K562 (cell line): Measurements from ENCODE around the gene ANKRD13C. TPM values are rescaled to one million over a fixed set of nuclear protein-coding genes. Genes with fewer than 3 reads are reported as not detected.

Experiments
- E2F1 ChIP-seq: sonication (generic); formaldehyde crosslinking; IDR thresholded peaks from 2 replicates; pipeline ENCODE4 v1.8.1; 2023; ENCODE audit warnings: mild to moderate bottlenecking, missing genetic modification reagents, moderate library complexity
- E2F6 ChIP-seq, 2 experiments: IDR thresholded peaks; 2 replicates each; pipeline ENCODE4 v1.6.1; 2011; ENCODE audit warnings: borderline replicate concordance in 1 of 2, control low read depth in 1 of 2, low read depth in 1 of 2, low read length in 1 of 2, mild to moderate bottlenecking in 1 of 2, mixed read lengths in 1 of 2, moderate library complexity in 1 of 2; ENCODE audit not compliant: insufficient read depth in 1 of 2, insufficient read length in 1 of 2, poor library complexity in 1 of 2, severe bottlenecking in 1 of 2; ENCODE audit errors: extremely low read depth in 1 of 2
- HDAC3 ChIP-seq: fragments of 450-650 bp; IDR thresholded peaks from 2 replicates; pipeline ENCODE4 v1.6.1; 2018; ENCODE audit warnings: borderline replicate concordance, mild to moderate bottlenecking, moderate library complexity; ENCODE audit not compliant: partially characterized antibody
- JUND ChIP-seq, 2 experiments: IDR thresholded peaks; 2 replicates in 1 of 2; 3 replicates in 1 of 2; pipeline ENCODE4 v1.6.1; 2011; ENCODE audit warnings: borderline replicate concordance in 2 of 2, low read depth in 2 of 2, low read length in 2 of 2, improper control_type of control experiment in 1 of 2, missing biosample characterization in 1 of 2, missing genetic modification characterization in 1 of 2, missing genetic modification reagents in 1 of 2
- NR0B1 ChIP-seq: fragments of 450-650 bp; IDR thresholded peaks from one replicate; pipeline ENCODE4 v1.6.1; 2018; ENCODE audit warnings: mild to moderate bottlenecking, moderate library complexity; ENCODE audit not compliant: partially characterized antibody
- NR3C1 ChIP-seq: sonication (generic); formaldehyde crosslinking; IDR thresholded peaks from 2 replicates; pipeline ENCODE4 v1.8.1; 2022; ENCODE audit warnings: missing genetic modification reagents
- PHF8 ChIP-seq: fragments of 200-600 bp; sonication (generic); IDR thresholded peaks from 2 replicates; pipeline ENCODE4 v1.6.1; 2012; ENCODE audit warnings: mixed run types, mild to moderate bottlenecking, inconsistent platforms, low read length, moderate library complexity, borderline replicate concordance
- POLR3G ChIP-seq: IDR thresholded peaks from 2 replicates; pipeline ENCODE4 v1.6.1; 2011; ENCODE audit not compliant: insufficient read length, insufficient replicate concordance; ENCODE audit errors: extremely low read depth
- PPARD ChIP-seq: fragments of 250-450 bp; sonication (Bioruptor Pico); IDR thresholded peaks from 2 replicates; pipeline ENCODE4 v1.8.0; 2022; ENCODE audit warnings: inconsistent platforms, mild to moderate bottlenecking, moderate library complexity
- RFX5 ChIP-seq: IDR thresholded peaks from 2 replicates; pipeline ENCODE4 v1.6.1; 2011; ENCODE audit warnings: low read depth, mild to moderate bottlenecking, improper control_type of control experiment, low read length
- SMAD4 ChIP-seq: fragments of 250-450 bp; sonication (Bioruptor Pico); conservative IDR thresholded peaks from 2 replicates; pipeline ENCODE4 v1.8.0; 2021; ENCODE audit warnings: inconsistent platforms, mild to moderate bottlenecking, moderate library complexity
- SMARCA4 ChIP-seq: fragments of 450-650 bp; IDR thresholded peaks from 2 replicates; pipeline ENCODE4 v1.6.1; 2016
- SRSF7 ChIP-seq: fragments of 200-400 bp; formaldehyde crosslinking; optimal IDR thresholded peaks from 2 replicates; pipeline ENCODE3; 2017; ENCODE audit warnings: mild to moderate bottlenecking, low read depth, low read length
- TAF7 ChIP-seq: fragments of 450-650 bp; IDR thresholded peaks from 2 replicates; pipeline ENCODE4 v1.6.1; 2016; ENCODE audit warnings: missing genetic modification characterization, missing compliant biosample characterization
- ZBTB1 ChIP-seq: sonication (generic); formaldehyde crosslinking; IDR thresholded peaks from 2 replicates; pipeline ENCODE4 v1.8.1; 2023; ENCODE audit warnings: missing genetic modification reagents, low read depth, mild to moderate bottlenecking, borderline replicate concordance
- ZC3H8 ChIP-seq: fragments of 450-650 bp; IDR thresholded peaks from 2 replicates; pipeline ENCODE4 v1.6.1; 2017
- ZFP30 ChIP-seq: fragments of 250-450 bp; sonication (Bioruptor Pico); IDR thresholded peaks from 2 replicates; pipeline ENCODE4 v1.8.0; 2022; ENCODE audit warnings: moderate library complexity, mild to moderate bottlenecking, inconsistent platforms, borderline replicate concordance
- ZNF134 ChIP-seq: fragments of 250-450 bp; sonication (Bioruptor Pico); conservative IDR thresholded peaks from 2 replicates; pipeline ENCODE4 v1.4.0; 2020
- ZNF165 ChIP-seq: fragments of 250-450 bp; sonication (Bioruptor Pico); IDR thresholded peaks from 2 replicates; pipeline ENCODE4 v1.4.0; 2020; ENCODE audit warnings: borderline replicate concordance
- ZNF174 ChIP-seq: fragments of 250-450 bp; sonication (Bioruptor Pico); IDR thresholded peaks from 2 replicates; pipeline ENCODE4 v1.4.0; 2020; ENCODE audit warnings: mild to moderate bottlenecking
- polyA plus RNA-seq, 8 experiments: library from polyadenylated mRNA; depleted of rRNA in 4 of 8; stranded (reverse) in 5 of 8; unstranded in 3 of 8; fragments of >200 nt; fragmentation: Nextera tagmentation in 2 of 8; fragmentation: Illumina TruSeq in 1 of 8; extraction: Ambion mirVana in 2 of 8; extraction: Trizol in 1 of 8; gene quantifications; 2 replicates each; pipeline versions ENCODE4 v1.2.1 to v1.2.3, GENCODE V29; 2011 to 2014; ENCODE audit warnings: inconsistent platforms in 1 of 8, missing spikeins in 1 of 8
- total RNA-seq, 7 experiments: library from RNA; depleted of rRNA in 6 of 7; stranded (reverse); fragments of >200 nt in 6 of 7; fragmentation: Illumina TruSeq in 2 of 7; extraction: Trizol in 2 of 7; gene quantifications; 2 replicates each; pipeline versions ENCODE4 v1.2.1 to v1.2.3, GENCODE V29; 2011 to 2021; ENCODE audit warnings: low replicate concordance in 1 of 7
- TF ChIP-seq, protein P1 (sequence below): fragments of 250-450 bp; sonication (Bioruptor Pico); IDR thresholded peaks from 2 replicates; pipeline ENCODE4 v1.8.0; 2022; ENCODE audit warnings: inconsistent platforms

ANKRD13C gene
- total and polyA plus RNA-seq, 9 of the 15 experiments (the other 6 are each of a cell fraction or from before 2014, with no cell fraction given) = 3.4 to 22.8 (median 12.5) TPM

GRCh38 chr1:70221238-70222121, 133.0 kb downstream of the ANKRD13C start, which contains the start of gene SRSF11 (continued):
- TF ChIP-seq PPARD (CRISPR knock-in tag) = no peak
- peak; percentile 85 for TF ChIP-seq SMAD4 (CRISPR knock-in tag)
- peak; percentile 65; the same call in 1 of the 2 replicates for TF ChIP-seq ZBTB1 (CRISPR knock-in tag)
- no peak for TF ChIP-seq NR0B1
- no peak for TF ChIP-seq ZNF165 (CRISPR knock-in tag)
- TF ChIP-seq JUND (IDR thresholded peaks at IDR 0.05; ENCODE audit: borderline replicate concordance, low read depth, low read length) = 0 out of 2 replicates have a peak, but pooled peaks have one; percentile 36
- peak; percentile 42; the same call in 1 of the 3 replicates for TF ChIP-seq JUND (tag; IDR thresholded peaks at IDR 0.05; ENCODE audit: borderline replicate concordance, low read depth, low read length)
- TF ChIP-seq SRSF7 = no peak
- TF ChIP-seq HDAC3 = no peak
- no peak for TF ChIP-seq ZFP30
- TF ChIP-seq ZNF134 (CRISPR knock-in tag) = no peak
- TF ChIP-seq NR3C1 (CRISPR knock-in tag) = no peak
- TF ChIP-seq PHF8 = peak; percentile 91; the same call in 1 of the 2 replicates
- no peak for TF ChIP-seq POLR3G
- TF ChIP-seq RFX5 = no peak
- peak; percentile 43; the same call in 1 of the 2 replicates for TF ChIP-seq TAF7
- peak; percentile 67 to 81 for TF ChIP-seq E2F6 (IDR thresholded peaks at IDR 0.05; ENCODE audit: borderline replicate concordance in 1 of 2, extremely low read depth in 1 of 2, insufficient read depth in 1 of 2, insufficient read length in 1 of 2, low read depth in 1 of 2, low read length in 1 of 2, poor library complexity in 1 of 2, severe bottlenecking in 1 of 2)
- no peak for TF ChIP-seq ZC3H8
- TF ChIP-seq SMARCA4 = no peak
- TF ChIP-seq, protein P1, sequence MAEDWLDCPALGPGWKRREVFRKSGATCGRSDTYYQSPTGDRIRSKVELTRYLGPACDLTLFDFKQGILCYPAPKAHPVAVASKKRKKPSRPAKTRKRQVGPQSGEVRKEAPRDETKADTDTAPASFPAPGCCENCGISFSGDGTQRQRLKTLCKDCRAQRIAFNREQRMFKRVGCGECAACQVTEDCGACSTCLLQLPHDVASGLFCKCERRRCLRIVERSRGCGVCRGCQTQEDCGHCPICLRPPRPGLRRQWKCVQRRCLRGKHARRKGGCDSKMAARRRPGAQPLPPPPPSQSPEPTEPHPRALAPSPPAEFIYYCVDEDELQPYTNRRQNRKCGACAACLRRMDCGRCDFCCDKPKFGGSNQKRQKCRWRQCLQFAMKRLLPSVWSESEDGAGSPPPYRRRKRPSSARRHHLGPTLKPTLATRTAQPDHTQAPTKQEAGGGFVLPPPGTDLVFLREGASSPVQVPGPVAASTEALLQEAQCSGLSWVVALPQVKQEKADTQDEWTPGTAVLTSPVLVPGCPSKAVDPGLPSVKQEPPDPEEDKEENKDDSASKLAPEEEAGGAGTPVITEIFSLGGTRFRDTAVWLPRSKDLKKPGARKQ (CRISPR knock-in tag) = no peak
- TF ChIP-seq ZNF174 = no peak
- TF ChIP-seq E2F1 = no peak; the same call in 1 of the 2 replicates
